ENCODE data around the gene ERI2. TPM values are rescaled to one million over a fixed set of nuclear protein-coding genes. Genes with fewer than 3 reads are reported as not detected.

ERI2 gene, protein sequence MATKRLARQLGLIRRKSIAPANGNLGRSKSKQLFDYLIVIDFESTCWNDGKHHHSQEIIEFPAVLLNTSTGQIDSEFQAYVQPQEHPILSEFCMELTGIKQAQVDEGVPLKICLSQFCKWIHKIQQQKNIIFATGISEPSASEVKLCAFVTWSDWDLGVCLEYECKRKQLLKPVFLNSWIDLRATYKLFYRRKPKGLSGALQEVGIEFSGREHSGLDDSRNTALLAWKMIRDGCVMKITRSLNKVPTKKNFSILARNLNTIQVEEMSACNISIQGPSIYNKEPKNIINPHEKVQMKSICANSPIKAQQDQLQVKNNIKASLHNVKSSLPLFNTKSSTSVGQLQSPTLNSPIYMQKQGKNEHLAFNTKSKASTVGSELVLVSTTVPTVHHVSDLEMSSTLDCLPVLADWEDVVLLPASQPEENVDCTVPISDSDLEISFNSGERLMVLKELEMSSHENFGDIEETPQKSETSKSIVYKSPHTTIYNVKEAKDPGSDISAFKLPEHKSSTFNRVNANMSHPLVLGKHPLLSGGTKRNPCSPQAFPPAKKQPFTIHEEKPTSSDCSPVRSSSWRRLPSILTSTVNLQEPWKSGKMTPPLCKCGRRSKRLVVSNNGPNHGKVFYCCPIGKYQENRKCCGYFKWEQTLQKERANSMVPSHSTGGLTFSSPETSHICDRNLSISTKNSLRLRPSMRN
- 10 to 100 TPM; 20.1 to 21.6 TPM for total RNA-seq

DNA sequence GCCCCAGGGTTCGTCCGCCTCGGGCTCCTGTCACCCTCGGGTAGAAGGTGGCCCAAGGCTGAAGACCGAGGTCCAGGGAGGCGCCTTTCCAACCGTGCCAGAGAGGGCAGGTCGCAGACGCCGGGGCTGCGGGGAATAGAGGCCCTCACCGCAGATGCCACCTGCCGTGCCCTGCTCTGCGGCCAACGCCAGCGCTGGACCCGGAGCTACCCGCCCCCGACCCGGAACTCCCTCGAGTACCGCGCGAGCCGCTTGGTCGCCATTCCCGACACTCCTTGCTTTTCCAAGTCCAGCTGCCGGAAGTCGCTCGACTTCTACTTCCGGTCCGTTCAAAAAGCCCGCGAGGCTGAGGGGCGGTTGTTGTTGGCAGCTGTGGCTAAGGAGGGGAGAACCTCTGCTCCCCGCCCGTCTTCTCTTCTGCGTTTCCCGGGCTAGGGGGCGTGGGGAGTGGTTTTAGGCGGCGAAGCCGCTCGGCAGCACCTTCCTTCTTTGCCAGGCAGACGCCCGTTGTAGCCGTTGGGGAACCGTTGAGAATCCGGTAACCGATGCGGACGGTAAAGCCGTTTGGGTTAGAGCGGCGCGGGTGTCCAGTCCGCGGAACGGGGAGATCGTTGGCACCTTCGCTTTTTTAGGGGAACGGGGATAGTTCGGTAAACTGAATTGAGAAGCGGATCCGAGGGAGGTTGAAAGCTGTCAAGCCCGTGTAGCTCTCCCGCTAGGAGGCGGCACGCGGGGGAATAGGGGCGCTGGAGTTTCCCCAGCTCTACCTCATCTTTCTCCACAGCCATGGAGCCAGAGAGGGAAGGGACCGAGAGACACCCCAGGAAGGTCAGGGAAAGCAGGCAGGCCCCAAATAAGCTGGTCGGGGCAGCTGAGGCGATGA, at the start of gene ERI2, which contains the start of gene REXO5:
Gene ERI2, minus strand, starts transcription at position 305 of the 883 bp plus-strand sequence. Its CDS starts 42 bp downstream, at position 263.
Gene REXO5, plus strand, starts transcription at position 360 of the 883 bp plus-strand sequence. Its CDS starts 427 bp downstream, at position 787.
- H3K27me3 Mint-ChIP-seq = no peaks in the 10 kb centered on the region
- CTCF ChIA-PET = interaction anchor here (0.7 to 2.1 kb wide), 15 partner anchors 9 to 1251 kb away, joined by 3 to 9 read pairs (median 3); partner anchors contain the start of genes THUMPD1 and VPS35L
- H3K27ac Mint-ChIP-seq = peak within 1 kb of the TSS; percentile 96
- peak within 1 kb of the TSS; percentile 97 for H3K4me3 Mint-ChIP-seq
- ATAC-seq = peak; percentile 85
- H3K4me1 Mint-ChIP-seq = peaks cover 35% of the 10 kb centered on the region
- H3K36me3 Mint-ChIP-seq = peaks cover 22% of the 10 kb centered on the region
- DNase-seq = peak; percentile 86
- no peaks in the 10 kb centered on the region for H3K9me3 Mint-ChIP-seq (ENCODE audit: low read depth)

DNA sequence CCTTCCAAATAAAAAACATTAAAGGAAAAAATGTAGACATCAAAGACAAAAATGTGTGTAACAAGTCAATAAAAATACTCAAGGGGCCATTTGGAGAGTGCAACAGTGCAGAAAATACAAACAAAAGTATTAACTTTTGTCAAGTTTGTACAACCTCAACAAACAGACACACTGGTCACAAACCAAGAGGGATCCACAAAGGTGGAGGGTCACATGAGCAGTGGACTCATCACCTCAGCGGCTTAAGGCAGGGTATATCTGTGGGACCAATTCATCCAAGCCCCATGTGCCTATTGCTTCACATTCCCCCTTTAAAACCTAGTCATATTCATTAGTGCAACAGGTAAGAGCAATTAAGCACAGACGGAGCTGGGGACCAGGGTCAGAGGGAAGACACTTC, 48.7 kb upstream of the ERI2 start:
- no peak for ATAC-seq
- H3K36me3 Mint-ChIP-seq = peaks cover 42% of the 10 kb centered on the region
- CTCF ChIA-PET = interaction anchor here (0.9 to 3.5 kb wide), 4 partner anchors 9 to 46 kb away, joined by 3 to 13 read pairs (median 4); partner anchors contain the start of gene LYRM1

DNA sequence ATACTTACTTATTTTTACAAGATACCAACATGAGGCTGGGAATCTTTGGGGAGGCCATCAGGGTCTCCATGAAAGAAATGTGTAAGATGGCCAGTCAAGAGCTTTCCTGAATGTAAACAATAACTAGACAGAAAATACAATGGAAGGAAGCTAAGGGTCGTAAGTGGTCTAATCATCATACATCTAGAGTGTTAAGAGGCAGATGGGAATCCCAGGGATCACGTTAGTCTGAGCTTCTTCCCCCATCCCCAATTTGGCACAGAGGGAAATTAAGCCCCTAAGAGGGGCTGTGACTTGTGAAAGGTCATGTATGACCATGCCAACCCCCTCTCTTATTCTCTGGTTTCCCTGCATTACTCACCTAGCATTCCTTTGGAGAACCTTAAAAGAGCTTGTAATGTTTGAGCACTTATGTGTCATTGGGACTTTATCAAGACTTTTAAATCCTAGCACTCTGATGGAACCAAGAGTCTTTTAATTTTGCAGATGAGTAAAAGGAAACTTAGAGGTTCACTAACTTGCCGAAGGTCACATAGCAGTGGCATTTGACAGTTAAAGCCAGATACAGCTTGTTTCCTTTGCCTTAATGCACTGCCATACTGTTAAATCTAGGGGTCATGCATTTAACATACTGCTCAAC, 47.8 kb upstream of the ERI2 start:
- H3K36me3 Mint-ChIP-seq = peaks cover 36% of the 10 kb centered on the region
- no peak overlapping the region for H3K27ac Mint-ChIP-seq
- CTCF ChIA-PET = interaction anchor here (0.9 to 8.8 kb wide), 4 partner anchors 10 to 228 kb away, joined by 3 to 87 read pairs (median 9); partner anchors contain the start of gene LYRM1
- H3K4me3 Mint-ChIP-seq = no peak overlapping the region
- peaks cover 22% of the 10 kb centered on the region for H3K4me1 Mint-ChIP-seq
- no peaks in the 10 kb centered on the region for H3K27me3 Mint-ChIP-seq
- no peaks in the 10 kb centered on the region for H3K9me3 Mint-ChIP-seq (ENCODE audit: low read depth)
- no peak for DNase-seq
- no peak for ATAC-seq

More for the DNA sequence above, 48.7 kb upstream of the ERI2 start:
- Mint-ChIP-seq H3K27me3 (no peaks in the 10 kb centered on the region), H3K4me1 (peaks cover 20% of the 10 kb centered on the region), H3K27ac (no peak overlapping the region), H3K9me3 (ENCODE audit: low read depth) (no peaks in the 10 kb centered on the region), H3K4me3 (no peak overlapping the region)
- DNase-seq = no peak

DNA sequence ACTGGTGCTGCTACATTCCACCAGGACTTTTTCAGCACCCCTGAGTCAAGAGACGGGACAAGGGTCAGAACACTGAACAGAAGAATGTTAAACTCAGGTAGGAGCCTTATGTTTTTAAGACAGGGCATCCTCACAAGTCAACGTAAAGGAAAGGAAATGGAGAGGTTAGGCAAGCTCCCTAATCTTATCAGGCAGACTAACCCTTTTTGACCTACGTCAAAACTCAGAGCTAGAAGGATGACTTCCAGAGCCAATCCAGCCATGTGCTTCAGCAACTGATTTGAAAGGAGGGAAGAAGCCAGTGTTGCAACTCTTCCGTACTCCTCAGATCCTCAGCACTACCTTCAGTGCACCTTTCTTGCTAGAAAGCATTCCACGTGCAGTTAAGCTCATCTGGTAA, 46.9 kb upstream of the ERI2 start:
- ATAC-seq = no peak
- Mint-ChIP-seq H3K27me3 (no peaks in the 10 kb centered on the region), H3K36me3 (peaks cover 34% of the 10 kb centered on the region), H3K9me3 (ENCODE audit: low read depth) (no peaks in the 10 kb centered on the region), H3K4me1 (peaks cover 26% of the 10 kb centered on the region), H3K4me3 (no peak overlapping the region), H3K27ac (no peak overlapping the region)
- no peak for DNase-seq
- CTCF ChIA-PET = interaction anchor here (1.5 to 8.8 kb wide), 4 partner anchors 10 to 229 kb away, joined by 3 to 87 read pairs (median 11); no protein-coding TSS in a partner anchor

DNA sequence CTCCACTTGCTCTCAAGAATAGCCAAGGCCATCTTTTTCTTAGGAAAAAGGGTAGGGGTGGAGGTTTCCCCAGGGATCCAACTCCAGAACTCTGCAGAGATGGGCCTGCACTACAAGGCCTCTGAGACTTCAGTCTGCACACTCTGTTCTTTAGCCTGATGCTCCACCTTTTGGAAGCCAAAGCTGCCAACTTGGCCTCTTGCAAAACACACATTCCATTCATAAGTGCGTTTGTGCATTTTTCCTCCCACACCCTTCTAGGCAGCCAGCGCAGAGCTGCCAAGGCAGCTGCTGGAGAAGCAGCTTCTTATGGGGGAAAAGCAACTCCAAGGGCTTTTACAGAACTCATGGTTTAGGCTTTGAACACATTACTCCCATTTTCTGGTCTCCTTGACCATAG, 45.3 kb upstream of the ERI2 start:
- Mint-ChIP-seq H3K27ac (no peak overlapping the region), H3K4me3 (no peak overlapping the region), H3K36me3 (peaks cover 33% of the 10 kb centered on the region), H3K9me3 (ENCODE audit: low read depth) (no peaks in the 10 kb centered on the region), H3K27me3 (no peaks in the 10 kb centered on the region), H3K4me1 (peaks cover 33% of the 10 kb centered on the region)
- CTCF ChIA-PET = interaction anchor here (1.1 to 8.8 kb wide), 9 partner anchors 12 to 307 kb away, joined by 3 to 87 read pairs (median 9); partner anchors contain the start of genes DCUN1D3, LDAF1 and LYRM1
- no peak for DNase-seq
- ATAC-seq = no peak

- ATAC-seq = no peak
- peaks cover 31% of the 10 kb centered on the region for H3K36me3 Mint-ChIP-seq
- CTCF ChIA-PET = interaction anchor here (0.8 to 8.8 kb wide), 19 partner anchors 15 to 308 kb away, joined by 3 to 87 read pairs (median 7); partner anchors contain the start of genes DCUN1D3, LDAF1 and LYRM1
Observed at GRCh38 chr16:20850981-20851380, 44.7 kb upstream of the ERI2 start.

DNA sequence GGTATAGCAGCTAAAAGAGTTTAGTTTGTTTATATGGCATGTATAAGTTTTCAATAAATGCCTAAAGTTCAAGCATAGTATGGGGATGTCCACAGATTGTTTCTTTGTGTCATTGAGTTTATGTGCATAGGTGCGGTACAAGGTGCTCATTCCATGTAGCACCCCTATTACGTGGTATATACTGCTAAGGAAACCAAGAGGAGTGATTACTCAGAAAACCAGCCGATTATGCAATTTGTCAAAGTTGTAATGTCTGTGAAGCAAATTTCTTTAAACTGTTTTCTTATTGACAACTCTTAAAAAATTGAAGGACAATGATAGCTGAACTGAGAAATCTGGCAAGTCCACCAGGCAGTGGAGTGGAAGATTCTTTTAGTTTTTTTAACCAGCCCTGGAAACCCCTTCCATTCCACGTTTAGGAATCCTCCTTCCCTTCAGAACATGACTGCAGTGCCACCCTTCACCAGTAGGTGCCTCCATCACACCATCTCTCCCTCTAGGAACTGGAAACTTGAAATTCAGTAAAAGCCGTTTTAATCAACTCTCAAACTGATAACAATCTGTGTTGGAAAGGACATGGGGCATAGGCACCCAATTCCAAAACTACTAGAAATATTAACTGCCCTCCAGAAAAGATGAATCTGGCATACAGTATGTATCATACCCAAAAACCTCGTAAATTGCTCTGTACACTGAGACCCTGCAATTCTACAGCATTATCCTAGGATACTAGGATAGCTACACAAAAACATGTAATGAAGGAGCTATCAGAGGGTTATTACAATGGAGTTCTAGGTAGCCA, 43.5 kb upstream of the ERI2 start:
- CTCF ChIA-PET = interaction anchor here (0.6 to 8.8 kb wide), 25 partner anchors 8 to 233 kb away, joined by 3 to 87 read pairs (median 6); partner anchors contain the start of genes DCUN1D3, ERI2, LYRM1 and REXO5
- peak; percentile 74 for DNase-seq
- Mint-ChIP-seq H3K27ac (peak overlapping the region; percentile 37), H3K4me1 (peaks cover 45% of the 10 kb centered on the region), H3K4me3 (no peak overlapping the region), H3K36me3 (peaks cover 26% of the 10 kb centered on the region), H3K9me3 (ENCODE audit: low read depth) (no peaks in the 10 kb centered on the region), H3K27me3 (no peaks in the 10 kb centered on the region)
- peak; percentile 63 for ATAC-seq

More at GRCh38 chr16:20850981-20851380, 44.7 kb upstream of the ERI2 start:
- Mint-ChIP-seq H3K27ac (peak overlapping the region; percentile 41), H3K4me1 (peaks cover 37% of the 10 kb centered on the region), H3K27me3 (no peaks in the 10 kb centered on the region), H3K9me3 (ENCODE audit: low read depth) (no peaks in the 10 kb centered on the region), H3K4me3 (no peak overlapping the region)
- no peak for DNase-seq

GRCh38 chr16:20847550-20847949, 41.3 kb upstream of the ERI2 start:
- peak overlapping the region; percentile 41 for H3K27ac Mint-ChIP-seq
- peaks cover 31% of the 10 kb centered on the region for H3K36me3 Mint-ChIP-seq
- ATAC-seq = peak; percentile 40

DNA sequence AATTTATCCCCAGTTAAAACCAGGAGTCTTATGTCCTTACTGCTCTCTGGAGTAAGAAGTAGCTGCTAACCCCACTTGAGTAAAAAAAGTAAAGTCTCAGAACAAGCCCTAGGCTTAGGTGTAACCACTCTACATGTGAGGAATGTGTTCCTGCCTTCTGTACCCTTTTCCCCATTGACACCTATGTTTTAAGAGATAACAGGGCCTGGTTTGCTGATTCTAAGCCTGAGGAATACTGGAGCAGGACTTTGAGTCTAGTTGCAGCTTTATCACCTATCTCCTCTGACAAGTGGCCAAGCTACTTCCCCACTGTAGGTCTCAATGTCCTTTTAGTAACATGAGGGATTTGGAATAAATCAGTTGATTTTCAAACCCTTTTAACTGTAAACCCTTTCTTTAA, 40.3 kb upstream of the ERI2 start:
- H3K27me3 Mint-ChIP-seq = no peaks in the 10 kb centered on the region
- H3K36me3 Mint-ChIP-seq = peaks cover 39% of the 10 kb centered on the region
- ATAC-seq (no peak), DNase-seq (no peak)
- no peak overlapping the region for H3K4me3 Mint-ChIP-seq
- H3K4me1 Mint-ChIP-seq = peaks cover 51% of the 10 kb centered on the region
- H3K27ac Mint-ChIP-seq = peak overlapping the region; percentile 1
- CTCF ChIA-PET = interaction anchor here (1.2 to 8.8 kb wide), 4 partner anchors 14 to 236 kb away, joined by 3 to 87 read pairs (median 5); no protein-coding TSS in a partner anchor
- no peaks in the 10 kb centered on the region for H3K9me3 Mint-ChIP-seq (ENCODE audit: low read depth)

More at GRCh38 chr16:20847550-20847949, 41.3 kb upstream of the ERI2 start:
- Mint-ChIP-seq H3K9me3 (ENCODE audit: low read depth) (no peaks in the 10 kb centered on the region), H3K4me1 (peaks cover 52% of the 10 kb centered on the region), H3K4me3 (no peak overlapping the region), H3K27me3 (no peaks in the 10 kb centered on the region)
- CTCF ChIA-PET = interaction anchor here (0.8 to 8.8 kb wide), 6 partner anchors 15 to 957 kb away, joined by 3 to 87 read pairs (median 4); no protein-coding TSS in a partner anchor
- no peak for DNase-seq

- Mint-ChIP-seq H3K27ac (no peak overlapping the region), H3K4me1 (peaks cover 50% of the 10 kb centered on the region), H3K36me3 (peaks cover 42% of the 10 kb centered on the region), H3K27me3 (no peaks in the 10 kb centered on the region), H3K9me3 (ENCODE audit: low read depth) (no peaks in the 10 kb centered on the region), H3K4me3 (no peak overlapping the region)
- DNase-seq (no peak), ATAC-seq (no peak)
- CTCF ChIA-PET = interaction anchor here (0.7 to 8.8 kb wide), 3 partner anchors 26 to 237 kb away, joined by 3 to 87 read pairs (median 3); no protein-coding TSS in a partner anchor
Observed at GRCh38 chr16:20846030-20846429, 39.8 kb upstream of the ERI2 start.

- peaks cover 41% of the 10 kb centered on the region for H3K4me1 Mint-ChIP-seq
- no peak overlapping the region for H3K4me3 Mint-ChIP-seq
- H3K27ac Mint-ChIP-seq = peak overlapping the region; percentile 75
- H3K9me3 Mint-ChIP-seq (ENCODE audit: low read depth) = no peaks in the 10 kb centered on the region
- H3K27me3 Mint-ChIP-seq = no peaks in the 10 kb centered on the region
- DNase-seq (no peak), ATAC-seq (peak; percentile 51)
- peaks cover 51% of the 10 kb centered on the region for H3K36me3 Mint-ChIP-seq
- CTCF ChIA-PET = interaction anchor here (0.5 to 1.4 kb wide), 4 partner anchors 11 to 252 kb away, joined by 3 to 4 read pairs (median 3); no protein-coding TSS in a partner anchor
Observed at GRCh38 chr16:20844588-20844987, 38.3 kb upstream of the ERI2 start.

Measured in activated CD8-positive, alpha-beta memory T cell treated with anti-CD3 and anti-CD28 coated beads, Interleukin-2, amount 10 ng/mL, durations not matched to agents 7 days and 5 days (primary cell).